H9 (cell line): ENCODE data around the gene PRDM5. TPM values are rescaled to one million over a fixed set of nuclear protein-coding genes. Genes with fewer than 3 reads are reported as not detected.

Experiments
- DNase-seq: peaks from one replicate; pipeline ENCODE4 v3.0.0-alpha.2; 2017
- H2AFZ ChIP-seq: one replicate; pipeline ENCODE4 v1.6.1; 2013; ENCODE audit warnings: mild to moderate bottlenecking, low read length, control low read depth, moderate library complexity
- H2AK5ac ChIP-seq: 2 replicates; pipeline ENCODE4 v1.6.1; 2013; ENCODE audit warnings: low read length, control low read depth, mixed read lengths; ENCODE audit not compliant: insufficient read length
- H2BK120ac ChIP-seq: one replicate; pipeline ENCODE4 v1.6.1; 2013; ENCODE audit warnings: low read depth, mild to moderate bottlenecking, low read length, control low read depth, inconsistent platforms; ENCODE audit not compliant: poor library complexity, severe bottlenecking
- H2BK12ac ChIP-seq: 2 replicates; pipeline ENCODE4 v1.6.1; 2013; ENCODE audit warnings: low read length, control low read depth, mixed read lengths, low read depth; ENCODE audit not compliant: insufficient read length
- H2BK15ac ChIP-seq: 2 replicates; pipeline ENCODE4 v1.6.1; 2013; ENCODE audit warnings: low read depth, low read length, control low read depth
- H2BK20ac ChIP-seq: one replicate; pipeline ENCODE4 v1.6.1; 2013; ENCODE audit warnings: low read depth, mild to moderate bottlenecking, low read length, control low read depth, inconsistent platforms; ENCODE audit not compliant: poor library complexity, severe bottlenecking
- H2BK5ac ChIP-seq: 2 replicates; pipeline ENCODE4 v1.6.1; 2013; ENCODE audit warnings: low read length, control low read depth, mixed read lengths; ENCODE audit not compliant: insufficient read length
- H3K14ac ChIP-seq: 2 replicates; pipeline ENCODE4 v1.6.1; 2013; ENCODE audit warnings: low read length, control low read depth; ENCODE audit not compliant: insufficient read depth
- H3K18ac ChIP-seq: 2 replicates; pipeline ENCODE4 v1.6.1; 2013; ENCODE audit warnings: low read depth, mild to moderate bottlenecking, mixed read lengths, low read length, control low read depth; ENCODE audit not compliant: insufficient read length
- H3K23ac ChIP-seq: 2 replicates; pipeline ENCODE4 v1.6.1; 2013; ENCODE audit warnings: low read length, control low read depth, mixed read lengths, low read depth; ENCODE audit not compliant: insufficient read length
- H3K23me2 ChIP-seq: 2 replicates; pipeline ENCODE4 v1.6.1; 2013; ENCODE audit warnings: low read depth, mild to moderate bottlenecking, mixed read lengths, low read length, control low read depth; ENCODE audit not compliant: insufficient read length, poor library complexity, severe bottlenecking
- H3K27ac ChIP-seq: 2 replicates; pipeline ENCODE4 v1.5.1; 2013; ENCODE audit warnings: low read length, control low read depth, mixed read lengths, low read depth; ENCODE audit not compliant: insufficient read length
- H3K27me3 ChIP-seq: 2 replicates; pipeline ENCODE4 v1.6.1; 2013; ENCODE audit warnings: low read length, control low read depth, inconsistent platforms; ENCODE audit not compliant: insufficient read depth
- H3K4ac ChIP-seq: 2 replicates; pipeline ENCODE4 v1.6.1; 2013; ENCODE audit warnings: low read depth, mild to moderate bottlenecking, control low read depth, inconsistent platforms, low read length, moderate library complexity
- H3K4me1 ChIP-seq: 2 replicates; pipeline ENCODE4 v1.6.1; 2013; ENCODE audit warnings: low read length, control low read depth, inconsistent platforms; ENCODE audit not compliant: insufficient read depth
- H3K4me2 ChIP-seq: 2 replicates; pipeline ENCODE4 v1.6.1; 2013; ENCODE audit warnings: low read length, control low read depth, mixed read lengths; ENCODE audit not compliant: insufficient read length, insufficient read depth
- H3K56ac ChIP-seq: 2 replicates; pipeline ENCODE4 v1.6.1; 2013; ENCODE audit warnings: low read depth, mild to moderate bottlenecking, mixed read lengths, low read length, control low read depth; ENCODE audit not compliant: insufficient read length
- H3K79me1 ChIP-seq: 2 replicates; pipeline ENCODE4 v1.6.1; 2013; ENCODE audit warnings: low read depth, mild to moderate bottlenecking, moderate library complexity, low read length, control low read depth, inconsistent platforms; ENCODE audit not compliant: insufficient read depth, poor library complexity, severe bottlenecking
- H3K79me2 ChIP-seq: 2 replicates; pipeline ENCODE4 v1.6.1; 2013; ENCODE audit warnings: low read length, control low read depth, inconsistent platforms; ENCODE audit not compliant: insufficient read depth
- H3K9ac ChIP-seq: 2 replicates; pipeline ENCODE4 v1.6.1; 2013; ENCODE audit warnings: low read length, control low read depth, mixed read lengths; ENCODE audit not compliant: insufficient read length; ENCODE audit errors: extremely low read depth
- H3K9me3 ChIP-seq: one replicate; pipeline ENCODE4 v1.6.1; 2013; ENCODE audit warnings: low read depth, low read length, inconsistent platforms; ENCODE audit not compliant: control insufficient read depth
- H3T11ph ChIP-seq: one replicate; pipeline ENCODE4 v1.6.1; 2013; ENCODE audit warnings: mild to moderate bottlenecking, low read length, control low read depth, inconsistent platforms
- H4K20me1 ChIP-seq: one replicate; pipeline ENCODE4 v1.6.1; 2013; ENCODE audit not compliant: control insufficient read depth, insufficient read length, insufficient read depth
- H4K5ac ChIP-seq: 2 replicates; pipeline ENCODE4 v1.6.1; 2013; ENCODE audit warnings: low read depth, mild to moderate bottlenecking, mixed read lengths, low read length, control low read depth; ENCODE audit not compliant: insufficient read length
- H4K8ac ChIP-seq: replicated peaks from 2 replicates; pipeline ENCODE4 v1.6.1; 2013; ENCODE audit warnings: low read length, control low read depth, mixed read lengths, low read depth; ENCODE audit not compliant: insufficient read length
- H4K91ac ChIP-seq: 2 replicates; pipeline ENCODE4 v1.6.1; 2013; ENCODE audit warnings: low read depth, mild to moderate bottlenecking, moderate library complexity, mixed read lengths, low read length, control low read depth; ENCODE audit not compliant: insufficient read length
- H3K27ac Mint-ChIP-seq, 3 experiments: 2 replicates in 2 of 3; 3 replicates in 1 of 3; pipeline ENCODE4 v1.8.0; 2020 to 2021; ENCODE audit warnings: mixed read lengths in 3 of 3, mild to moderate bottlenecking in 1 of 3, moderate library complexity in 1 of 3
- H3K27me3 Mint-ChIP-seq: 2 replicates; pipeline ENCODE4 v1.8.0; 2021; ENCODE audit warnings: low read depth, mild to moderate bottlenecking, moderate library complexity, mixed read lengths
- H3K36me3 Mint-ChIP-seq, 3 experiments: 2 replicates in 2 of 3; 3 replicates in 1 of 3; pipeline ENCODE4 v1.8.0; 2020 to 2021; ENCODE audit warnings: low read depth in 3 of 3, mixed read lengths in 3 of 3; ENCODE audit not compliant: insufficient read depth in 1 of 3
- H3K4me1 Mint-ChIP-seq, 2 experiments: 2 replicates each; pipeline ENCODE4 v1.8.0; 2020; ENCODE audit warnings: mixed read lengths in 2 of 2
- H3K4me3 Mint-ChIP-seq, 2 experiments: 2 replicates in 1 of 2; 3 replicates in 1 of 2; pipeline ENCODE4 v1.8.0; 2020 to 2021; ENCODE audit warnings: mild to moderate bottlenecking in 2 of 2, mixed read lengths in 2 of 2, moderate library complexity in 1 of 2
- H3K9me3 Mint-ChIP-seq, 2 experiments: 2 replicates in 1 of 2; 3 replicates in 1 of 2; pipeline ENCODE4 v1.8.0; 2020; ENCODE audit warnings: mild to moderate bottlenecking in 2 of 2, mixed read lengths in 2 of 2, moderate library complexity in 1 of 2
- CTCF ChIP-seq: fragments of 200-600 bp; sonication (generic); conservative IDR thresholded peaks from 3 replicates; pipeline ENCODE4 v1.8.0; 2021; ENCODE audit warnings: antibody characterized with exemption, mild to moderate bottlenecking
- WGBS: extraction: QIAGEN DNeasy Blood & Tissue Kit; methylation state at CpG from one replicate; pipeline ENCODE4 v1.1.7; 2013; ENCODE audit warnings: missing lambda C conversion rate, low lambda C conversion rate, mixed read lengths; ENCODE audit not compliant: insufficient read length; ENCODE audit errors: extremely low coverage; 5-methylcytosine and 5-hydroxymethylcytosine counted together
- total RNA-seq: library from RNA; stranded (reverse); gene quantifications from 2 replicates; pipeline ENCODE4 v1.2.1, GENCODE V29; 2021

The PRDM5 gene
- total RNA-seq, 1 experiment from 2014 or later, result 21.7 TPM

GRCh38 chr4:120964596-120964995, 42.1 kb upstream of the PRDM5 start:
- Histone ChIP-seq H2BK5ac (no peak overlapping the region), H3K23ac (no peak overlapping the region), H3K27me3 (no peaks in the 10 kb centered on the region), H4K20me1 (no peaks in the 10 kb centered on the region), H3K18ac (no peak overlapping the region), H3K9ac (no peak overlapping the region), H3K27ac (no peak overlapping the region), H3K4me2 (no peak overlapping the region), H4K91ac (no peak overlapping the region), H2AFZ (no peak overlapping the region), H3K9me3 (no peaks in the 10 kb centered on the region), H3K23me2 (no peaks in the 10 kb centered on the region), H3K79me1 (no peaks in the 10 kb centered on the region), H4K5ac (no peak overlapping the region), H2BK15ac (no peak overlapping the region), H2BK12ac (no peak overlapping the region), H2BK20ac (no peak overlapping the region), H3K14ac (no peak overlapping the region), H3K56ac (no peak overlapping the region), H2AK5ac (no peak overlapping the region), H3T11ph (no peak overlapping the region), H3K4ac (no peak overlapping the region), H4K8ac (no peak overlapping the region), H3K4me1 (no peaks in the 10 kb centered on the region), H3K79me2 (no peaks in the 10 kb centered on the region), H2BK120ac (no peak overlapping the region)
- H3K4me3 Mint-ChIP-seq, result no peak overlapping the region
- H3K4me1 Mint-ChIP-seq, result peaks cover 14 to 21% of the 10 kb centered on the region in 2 experiments
- no CpG with 5 or more reads among the region's 1 CpG for WGBS
- no peak for TF ChIP-seq CTCF
- H3K27ac Mint-ChIP-seq, result no peak overlapping the region
- H3K36me3 Mint-ChIP-seq, result no peaks in the 10 kb centered on the region
- DNase-seq, result no peak
- no peaks in the 10 kb centered on the region; the same call in 1 of the 2 replicates for H3K27me3 Mint-ChIP-seq
- no peaks in the 10 kb centered on the region for H3K9me3 Mint-ChIP-seq
